ENCODE data around the gene SGSH. TPM values are rescaled to one million over a fixed set of nuclear protein-coding genes. Genes with fewer than 3 reads are reported as not detected.
A peak's percentile ranks its signal among the peaks of the same experiment; 100 is the strongest.

Gene SGSH
- total RNA-seq, 1 donor from 2014 or later = 24.0 TPM

GRCh38 chr17:80195141-80195540 is 25.0 kb downstream of the SGSH start:
- H3K9ac ChIP-seq (ENCODE audit: low read length) = no peak overlapping the region
- DNase-seq (ENCODE audit: low read depth) (no peak), FAIRE-seq (no peak)
- H3K9me3 ChIP-seq (ENCODE audit: insufficient read depth, low read depth, low read length) = no peaks in the 10 kb centered on the region
- no peaks in the 10 kb centered on the region for H3K36me3 Mint-ChIP-seq (ENCODE audit: low read depth, unreplicated experiment)
- H2AFZ ChIP-seq (ENCODE audit: low read depth, low read length) = no peak overlapping the region
- H4K20me1 ChIP-seq (ENCODE audit: insufficient read depth, low read length) = no peaks in the 10 kb centered on the region
- H3K27me3 ChIP-seq (ENCODE audit: insufficient read depth, low read length) = peaks cover 9% of the 10 kb centered on the region
- no peak overlapping the region for H3K27ac Mint-ChIP-seq (ENCODE audit: unreplicated experiment)
- H3K4me1 ChIP-seq (ENCODE audit: insufficient read depth, low read length) = no peaks in the 10 kb centered on the region
- H3K4me3 Mint-ChIP-seq (ENCODE audit: unreplicated experiment) = no peak overlapping the region
- no peak overlapping the region for H3K4me2 ChIP-seq (ENCODE audit: low read length)
- no peaks in the 10 kb centered on the region for H3K79me2 ChIP-seq (ENCODE audit: insufficient read depth, low read length)
- H3K27ac ChIP-seq (ENCODE audit: low read depth, low read length) = no peak overlapping the region
- H3K4me1 Mint-ChIP-seq (ENCODE audit: low read depth, unreplicated experiment) = peaks cover 4% of the 10 kb centered on the region
- TF ChIP-seq EZH2 (IDR thresholded peaks at IDR 0.05; ENCODE audit: insufficient read depth, low read length) (no peak), CTCF (IDR thresholded peaks at IDR 0.05; ENCODE audit: insufficient read depth, low read depth, low read length) (no peak)
- no peak overlapping the region for H3K4me3 ChIP-seq (ENCODE audit: insufficient read depth, low read depth, low read length)
- no peaks in the 10 kb centered on the region for H3K36me3 ChIP-seq (ENCODE audit: insufficient read depth, low read length)
- H3K27me3 Mint-ChIP-seq (ENCODE audit: low read depth, unreplicated experiment) = peaks cover 39% of the 10 kb centered on the region
- peaks cover 7% of the 10 kb centered on the region for H3K9me3 Mint-ChIP-seq (ENCODE audit: unreplicated experiment)

GRCh38 chr17:80191865-80192661 is 28.1 kb downstream of the SGSH start:
- H3K9me3 Mint-ChIP-seq (ENCODE audit: unreplicated experiment) = peaks cover 5% of the 10 kb centered on the region
- H3K9me3 ChIP-seq (ENCODE audit: insufficient read depth, low read depth, low read length) = no peaks in the 10 kb centered on the region
- DNase-seq (ENCODE audit: low read depth) (no peak), FAIRE-seq (no peak)
- no peak overlapping the region for H3K4me3 ChIP-seq (ENCODE audit: insufficient read depth, low read depth, low read length)
- H3K27me3 Mint-ChIP-seq (ENCODE audit: low read depth, unreplicated experiment) = peaks cover 36% of the 10 kb centered on the region
- H3K4me1 ChIP-seq (ENCODE audit: insufficient read depth, low read length) = no peaks in the 10 kb centered on the region
- no peak overlapping the region for H3K27ac ChIP-seq (ENCODE audit: low read depth, low read length)
- peaks cover 6% of the 10 kb centered on the region for H3K4me1 Mint-ChIP-seq (ENCODE audit: low read depth, unreplicated experiment)
- H3K27ac Mint-ChIP-seq (ENCODE audit: unreplicated experiment) = peak overlapping the region; percentile 53
- no peaks in the 10 kb centered on the region for H3K36me3 Mint-ChIP-seq (ENCODE audit: low read depth, unreplicated experiment)
- no peaks in the 10 kb centered on the region for H3K36me3 ChIP-seq (ENCODE audit: insufficient read depth, low read length)
- no peaks in the 10 kb centered on the region for H3K79me2 ChIP-seq (ENCODE audit: insufficient read depth, low read length)
- no peaks in the 10 kb centered on the region for H4K20me1 ChIP-seq (ENCODE audit: insufficient read depth, low read length)
- H3K9ac ChIP-seq (ENCODE audit: low read length) = no peak overlapping the region
- no peak overlapping the region for H3K4me3 Mint-ChIP-seq (ENCODE audit: unreplicated experiment)
- H2AFZ ChIP-seq (ENCODE audit: low read depth, low read length) = no peak overlapping the region
- H3K27me3 ChIP-seq (ENCODE audit: insufficient read depth, low read length) = peaks cover 13% of the 10 kb centered on the region
- peak overlapping the region; percentile 4 for H3K4me2 ChIP-seq (ENCODE audit: low read length)
- TF ChIP-seq CTCF (IDR thresholded peaks at IDR 0.05; ENCODE audit: insufficient read depth, low read depth, low read length) = no peak
- no peak for TF ChIP-seq EZH2 (IDR thresholded peaks at IDR 0.05; ENCODE audit: insufficient read depth, low read length)

- no peaks in the 10 kb centered on the region for H3K36me3 ChIP-seq (ENCODE audit: insufficient read depth, low read length)
- no peaks in the 10 kb centered on the region for H4K20me1 ChIP-seq (ENCODE audit: insufficient read depth, low read length)
- H3K27me3 Mint-ChIP-seq (ENCODE audit: low read depth, unreplicated experiment) = peaks cover 36% of the 10 kb centered on the region
- no peak for FAIRE-seq
- H3K4me1 ChIP-seq (ENCODE audit: insufficient read depth, low read length) = no peaks in the 10 kb centered on the region
- DNase-seq (ENCODE audit: low read depth) = no peak
- H3K4me3 Mint-ChIP-seq (ENCODE audit: unreplicated experiment) = no peak overlapping the region
- no peak overlapping the region for H3K4me3 ChIP-seq (ENCODE audit: insufficient read depth, low read depth, low read length)
- no peaks in the 10 kb centered on the region for H3K9me3 ChIP-seq (ENCODE audit: insufficient read depth, low read depth, low read length)
- H3K9me3 Mint-ChIP-seq (ENCODE audit: unreplicated experiment) = peaks cover 5% of the 10 kb centered on the region
- TF ChIP-seq CTCF (IDR thresholded peaks at IDR 0.05; ENCODE audit: insufficient read depth, low read depth, low read length) (no peak), EZH2 (IDR thresholded peaks at IDR 0.05; ENCODE audit: insufficient read depth, low read length) (no peak)
- no peak overlapping the region for H3K27ac ChIP-seq (ENCODE audit: low read depth, low read length)
- no peak overlapping the region for H2AFZ ChIP-seq (ENCODE audit: low read depth, low read length)
- H3K4me2 ChIP-seq (ENCODE audit: low read length) = no peak overlapping the region
- H3K27me3 ChIP-seq (ENCODE audit: insufficient read depth, low read length) = peaks cover 13% of the 10 kb centered on the region
- peaks cover 7% of the 10 kb centered on the region for H3K4me1 Mint-ChIP-seq (ENCODE audit: low read depth, unreplicated experiment)
- H3K9ac ChIP-seq (ENCODE audit: low read length) = no peak overlapping the region
- H3K27ac Mint-ChIP-seq (ENCODE audit: unreplicated experiment) = no peak overlapping the region
- H3K36me3 Mint-ChIP-seq (ENCODE audit: low read depth, unreplicated experiment) = no peaks in the 10 kb centered on the region
- no peaks in the 10 kb centered on the region for H3K79me2 ChIP-seq (ENCODE audit: insufficient read depth, low read length)
These were observed 28.9 kb downstream of the SGSH start for GRCh38 chr17:80191192-80191591.
